HEK293 (cell line): ENCODE data around the gene BTBD17.
A peak's percentile ranks its signal among the peaks of the same experiment; 100 is the strongest.

ENCODE experiments used
- CTCF ChIA-PET: fragments of 350-600 bp; formaldehyde crosslinking; extraction: SDS; loops from one replicate; lab custom pipeline; 2021; ENCODE audit warnings: antibody characterized with exemption; lab: Yijun Ruan, JAX
- POLR2A ChIA-PET: fragments of 300-600 bp; formaldehyde crosslinking; extraction: SDS; loops from one replicate; lab custom pipeline; 2020; ENCODE audit warnings: antibody characterized with exemption, inconsistent platforms; lab: Yijun Ruan, JAX
- H3K27ac ChIP-seq: fragments of 200-500 bp; sonication (Bioruptor generic); 2 replicates; pipeline ENCODE4 v1.5.1; 2014; ENCODE audit warnings: low read depth, low read length, control low read depth, inconsistent platforms; ENCODE audit errors: extremely low read depth
- H3K36me3 ChIP-seq, 2 experiments: fragments of 200-500 bp in 1 of 2; sonication (Bioruptor generic) in 1 of 2; 1 replicate in 1 of 2; 2 replicates in 1 of 2; pipeline ENCODE4 v1.5.1; 2014 to 2017; ENCODE audit warnings: inconsistent platforms in 2 of 2, low read length in 2 of 2; ENCODE audit not compliant: control insufficient read depth in 2 of 2, insufficient read depth in 1 of 2
- H3K4me1 ChIP-seq: fragments of 200-500 bp; sonication (Bioruptor generic); 2 replicates; pipeline ENCODE4 v1.5.1; 2014; ENCODE audit warnings: mild to moderate bottlenecking, low read length, inconsistent platforms; ENCODE audit not compliant: control insufficient read depth, insufficient read depth
- H3K4me3 ChIP-seq: 2 replicates; pipeline ENCODE4 v1.5.1; 2011; ENCODE audit warnings: low read depth, mild to moderate bottlenecking, control low read depth, low read length, moderate library complexity
- H3K9me3 ChIP-seq: fragments of 200-500 bp; sonication (Bioruptor generic); 2 replicates; pipeline ENCODE4 v1.5.1; 2014; ENCODE audit warnings: low read depth, low read length, inconsistent platforms; ENCODE audit not compliant: control insufficient read depth, insufficient read depth
- BCL11A ChIP-seq: fragments of 450-650 bp; formaldehyde crosslinking; IDR thresholded peaks from 2 replicates; pipeline ENCODE4 v1.5.1; 2016; ENCODE audit warnings: low read depth, missing biosample characterization, missing genetic modification characterization
- CTCF ChIP-seq: fragments of 450-650 bp; formaldehyde crosslinking; IDR thresholded peaks from 2 replicates; pipeline ENCODE4 v1.5.1; 2016; ENCODE audit warnings: missing biosample characterization, missing genetic modification characterization
- GFI1B ChIP-seq: fragments of 450-650 bp; formaldehyde crosslinking; IDR thresholded peaks from 2 replicates; pipeline ENCODE4 v1.5.1; 2016; ENCODE audit warnings: missing biosample characterization, missing genetic modification characterization
- HOXA7 ChIP-seq: sonication (generic); formaldehyde crosslinking; IDR thresholded peaks from 2 replicates; pipeline ENCODE4 v1.8.1; 2022; ENCODE audit warnings: missing genetic modification reagents, borderline replicate concordance
- SP3 ChIP-seq: fragments of 450-650 bp; formaldehyde crosslinking; IDR thresholded peaks from 2 replicates; pipeline ENCODE4 v1.5.1; 2016; ENCODE audit warnings: missing biosample characterization, missing genetic modification characterization
- TSHZ1 ChIP-seq: fragments of 450-650 bp; formaldehyde crosslinking; IDR thresholded peaks from 2 replicates; pipeline ENCODE4 v1.5.1; 2016; ENCODE audit warnings: missing biosample characterization, missing genetic modification characterization, borderline replicate concordance
- ZBTB48 ChIP-seq: fragments of 450-650 bp; formaldehyde crosslinking; IDR thresholded peaks from 2 replicates; pipeline ENCODE4 v1.5.1; 2016; ENCODE audit warnings: missing biosample characterization, missing genetic modification characterization
- ZFP37 ChIP-seq: fragments of 450-650 bp; formaldehyde crosslinking; IDR thresholded peaks from 2 replicates; pipeline ENCODE4 v1.5.1; 2016; ENCODE audit warnings: missing biosample characterization, missing genetic modification characterization
- ZIC2 ChIP-seq: fragments of 450-650 bp; formaldehyde crosslinking; IDR thresholded peaks from 2 replicates; pipeline ENCODE4 v1.5.1; 2016; ENCODE audit warnings: missing biosample characterization, missing genetic modification characterization
- ZNF16 ChIP-seq: fragments of 450-650 bp; formaldehyde crosslinking; IDR thresholded peaks from 2 replicates; pipeline ENCODE4 v1.5.1; 2016; ENCODE audit warnings: low read depth, missing biosample characterization, missing genetic modification characterization
- ZNF175 ChIP-seq: fragments of 450-650 bp; formaldehyde crosslinking; IDR thresholded peaks from 2 replicates; pipeline ENCODE4 v1.5.1; 2016; ENCODE audit warnings: missing biosample characterization, missing genetic modification characterization
- ZNF239 ChIP-seq: fragments of 450-650 bp; formaldehyde crosslinking; IDR thresholded peaks from 2 replicates; pipeline ENCODE4 v1.5.1; 2016; ENCODE audit warnings: missing biosample characterization, missing genetic modification characterization
- ZNF280C ChIP-seq: fragments of 450-650 bp; formaldehyde crosslinking; IDR thresholded peaks from 2 replicates; pipeline ENCODE4 v1.5.1; 2016; ENCODE audit warnings: missing biosample characterization, missing genetic modification characterization
- ZNF302 ChIP-seq: fragments of 450-650 bp; formaldehyde crosslinking; IDR thresholded peaks from 2 replicates; pipeline ENCODE4 v1.5.1; 2016; ENCODE audit warnings: missing biosample characterization, missing genetic modification characterization, low read depth
- ZNF341 ChIP-seq: fragments of 450-650 bp; formaldehyde crosslinking; IDR thresholded peaks from 2 replicates; pipeline ENCODE4; 2016; ENCODE audit warnings: low read depth, missing biosample characterization, missing genetic modification characterization
- ZNF544 ChIP-seq: fragments of 450-650 bp; formaldehyde crosslinking; IDR thresholded peaks from 2 replicates; pipeline ENCODE4 v1.5.0; 2017; ENCODE audit warnings: missing biosample characterization, missing genetic modification characterization
- ZNF624 ChIP-seq: fragments of 450-650 bp; formaldehyde crosslinking; IDR thresholded peaks from 2 replicates; pipeline ENCODE4 v1.5.1; 2017; ENCODE audit warnings: missing biosample characterization, missing genetic modification characterization
- ZNF629 ChIP-seq: fragments of 450-650 bp; formaldehyde crosslinking; IDR thresholded peaks from 2 replicates; pipeline ENCODE4 v1.5.1; 2017; ENCODE audit warnings: missing biosample characterization, missing genetic modification characterization
- ZNF747 ChIP-seq: fragments of 450-650 bp; formaldehyde crosslinking; IDR thresholded peaks from 2 replicates; pipeline ENCODE4 v1.5.1; 2016; ENCODE audit warnings: missing biosample characterization, missing genetic modification characterization
- ZNF768 ChIP-seq: fragments of 450-650 bp; formaldehyde crosslinking; IDR thresholded peaks from 2 replicates; pipeline ENCODE4 v1.5.1; 2018; ENCODE audit warnings: missing biosample characterization, mild to moderate bottlenecking, missing genetic modification characterization
- ZSCAN5A ChIP-seq: fragments of 450-650 bp; formaldehyde crosslinking; IDR thresholded peaks from 2 replicates; pipeline ENCODE4 v1.5.1; 2016; ENCODE audit warnings: missing biosample characterization, missing genetic modification characterization

BTBD17 gene

GRCh38 chr17:74402048-74402447, 40.4 kb upstream of the BTBD17 start:
- CTCF ChIA-PET: interaction anchor here (9.1 kb wide), 1 partner anchor 53 kb away, joined by 61 read pairs; no protein-coding TSS in a partner anchor
- no peak overlapping the region for H3K27ac ChIP-seq
- POLR2A ChIA-PET: no interaction called here
- H3K36me3 ChIP-seq: no peaks in the 10 kb centered on the region
- H3K4me1 ChIP-seq: no peaks in the 10 kb centered on the region
- TF ChIP-seq ZNF624 (tag by site-specific recombination) (no peak), ZNF239 (tag by site-specific recombination) (no peak), ZNF280C (tag by site-specific recombination) (no peak), ZSCAN5A (tag by site-specific recombination) (no peak), ZNF629 (tag by site-specific recombination) (no peak), HOXA7 (CRISPR knock-in tag) (no peak), ZBTB48 (no peak)
- TF ChIP-seq, all 188 proteins: peak for 0
- Histone ChIP-seq H3K9me3 (no peaks in the 10 kb centered on the region), H3K4me3 (no peak overlapping the region)

GRCh38 chr17:74396567-74396966, 34.9 kb upstream of the BTBD17 start:
- CTCF ChIA-PET: interaction anchor here (1.5 kb wide), 1 partner anchor 61 kb away, joined by 5 read pairs; no protein-coding TSS in a partner anchor
- Histone ChIP-seq H3K36me3 (no peaks in the 10 kb centered on the region), H3K27ac (no peak overlapping the region), H3K4me1 (no peaks in the 10 kb centered on the region), H3K9me3 (no peaks in the 10 kb centered on the region), H3K4me3 (no peak overlapping the region)
- no peak for TF ChIP-seq ZNF747 (tag by site-specific recombination)
- TF ChIP-seq SP3 (tag by site-specific recombination): no peak
- TF ChIP-seq ZNF768 (tag by site-specific recombination): peak; percentile 71; the same call in 1 of the 2 replicates
- POLR2A ChIA-PET: no interaction called here

GRCh38 chr17:74394977-74395376, 33.3 kb upstream of the BTBD17 start:
- no peaks in the 10 kb centered on the region for H3K36me3 ChIP-seq
- H3K4me1 ChIP-seq: no peaks in the 10 kb centered on the region
- ChIA-PET POLR2A (no interaction called here), CTCF (interaction anchor here (0.6 to 5.0 kb wide), 4 partner anchors 13 to 42 kb away, joined by 3 to 34 read pairs (median 12); partner anchors contain the start of gene GPR142)
- H3K27ac ChIP-seq: no peak overlapping the region
- TF ChIP-seq BCL11A: no peak
- no peak for TF ChIP-seq ZFP37 (tag by site-specific recombination)
- TF ChIP-seq ZIC2 (tag by site-specific recombination): no peak
- TF ChIP-seq CTCF (tag by site-specific recombination): no peak
- no peak for TF ChIP-seq ZNF302
- TF ChIP-seq SP3 (tag by site-specific recombination): no peak
- TF ChIP-seq ZNF175 (tag by site-specific recombination): no peak
- TF ChIP-seq ZNF747 (tag by site-specific recombination): no peak
- no peak for TF ChIP-seq ZNF544 (tag by site-specific recombination)
- no peak for TF ChIP-seq ZNF341
- no peak for TF ChIP-seq TSHZ1 (tag by site-specific recombination)
- no peak for TF ChIP-seq ZNF16 (tag by site-specific recombination)
- no peak for TF ChIP-seq GFI1B (tag by site-specific recombination)
- no peaks in the 10 kb centered on the region for H3K9me3 ChIP-seq
- no peak overlapping the region for H3K4me3 ChIP-seq
